HCT116 (cell line): ENCODE results near the gene TSPEAR.
"Not testable (repeated sequence)": the region's sequence is repeated elsewhere in the genome, so short reads cannot be mapped to it uniquely, and the experiment has no call there.

Source experiments
- EGR1 ChIP-seq: IDR thresholded peaks from 2 replicates; pipeline ENCODE4 v1.6.1; 2012; ENCODE audit warnings: low read depth
- EZH2 ChIP-seq: fragments of 200-600 bp; sonication (generic); IDR thresholded peaks from 2 replicates; pipeline ENCODE4 v1.6.1; 2017; ENCODE audit warnings: antibody characterized with exemption, mixed run types
- POLR2A ChIP-seq: IDR thresholded peaks from 2 replicates; pipeline ENCODE4 v1.7.0; 2011; ENCODE audit warnings: borderline replicate concordance; ENCODE audit not compliant: insufficient read depth, insufficient read length; ENCODE audit errors: extremely low read depth
- POLR2AphosphoS5 ChIP-seq: IDR thresholded peaks from 2 replicates; pipeline ENCODE4 v1.6.1; 2011; ENCODE audit warnings: mild to moderate bottlenecking, low read depth, low read length, moderate library complexity
- RAD21 ChIP-seq: IDR thresholded peaks from 2 replicates; pipeline ENCODE4 v1.6.1; 2012; ENCODE audit warnings: low read depth, mild to moderate bottlenecking
- YY1 ChIP-seq: IDR thresholded peaks from 2 replicates; pipeline ENCODE4 v1.6.1; 2011; ENCODE audit warnings: low read length, low read depth, moderate library complexity, mild to moderate bottlenecking; ENCODE audit not compliant: insufficient replicate concordance; ENCODE audit errors: extremely low read depth
- ZFX ChIP-seq: fragments of 450-650 bp; IDR thresholded peaks from 2 replicates; pipeline ENCODE4 v1.6.1; 2017
- TF ChIP-seq, protein P1 (sequence below), 3 experiments: fragments of 200-600 bp in 1 of 3; sonication (generic) in 1 of 3; IDR thresholded peaks in 2 of 3; conservative IDR thresholded peaks in 1 of 3; 2 replicates each; pipeline ENCODE4 v1.5.1; 2012 to 2017; ENCODE audit warnings: low read depth in 2 of 3, low read length in 2 of 3, antibody characterized with exemption in 1 of 3, borderline replicate concordance in 1 of 3, control low read depth in 1 of 3, mild to moderate bottlenecking in 1 of 3, mixed read lengths in 1 of 3, mixed run types in 1 of 3, moderate library complexity in 1 of 3; ENCODE audit not compliant: insufficient read depth in 1 of 3
- TF ChIP-seq, protein P2 (sequence below): IDR thresholded peaks from 2 replicates; pipeline ENCODE4 v1.6.1; 2012; ENCODE audit warnings: low read depth

DNA sequence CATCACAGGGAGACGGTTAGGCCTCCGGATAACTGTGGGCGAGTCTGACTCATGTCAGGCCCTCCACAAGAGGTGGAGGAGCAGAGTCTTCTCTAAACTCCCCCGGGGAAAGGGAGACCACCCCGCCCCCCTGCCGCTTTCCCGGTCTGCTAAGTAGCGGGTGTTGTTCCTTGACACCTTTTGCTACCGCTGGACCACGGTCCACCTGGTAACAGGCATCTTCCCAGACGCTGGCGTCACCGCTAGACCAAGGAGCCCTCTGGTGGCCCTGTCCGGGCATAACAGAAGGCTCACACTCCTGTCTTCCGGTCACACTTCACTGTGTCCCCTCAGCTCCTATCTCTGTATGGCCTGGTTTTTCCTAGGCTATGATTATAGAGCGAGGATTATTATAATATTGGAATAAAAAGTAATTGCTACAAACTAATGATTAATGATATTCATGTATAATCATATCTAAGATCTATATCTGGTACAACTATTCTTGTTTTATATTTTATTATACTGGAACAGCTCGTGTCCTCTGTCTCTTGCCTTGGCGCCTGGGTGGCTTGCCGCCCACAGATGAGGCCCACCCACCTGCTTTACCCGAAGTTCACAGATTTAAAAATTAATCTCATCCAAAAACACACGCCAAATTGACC is 231.7 kb downstream of the TSPEAR start:
- not testable (repeated sequence) for TF ChIP-seq YY1, POLR2A, POLR2AphosphoS5, ZFX, EZH2, EGR1
- TF ChIP-seq, protein P1, sequence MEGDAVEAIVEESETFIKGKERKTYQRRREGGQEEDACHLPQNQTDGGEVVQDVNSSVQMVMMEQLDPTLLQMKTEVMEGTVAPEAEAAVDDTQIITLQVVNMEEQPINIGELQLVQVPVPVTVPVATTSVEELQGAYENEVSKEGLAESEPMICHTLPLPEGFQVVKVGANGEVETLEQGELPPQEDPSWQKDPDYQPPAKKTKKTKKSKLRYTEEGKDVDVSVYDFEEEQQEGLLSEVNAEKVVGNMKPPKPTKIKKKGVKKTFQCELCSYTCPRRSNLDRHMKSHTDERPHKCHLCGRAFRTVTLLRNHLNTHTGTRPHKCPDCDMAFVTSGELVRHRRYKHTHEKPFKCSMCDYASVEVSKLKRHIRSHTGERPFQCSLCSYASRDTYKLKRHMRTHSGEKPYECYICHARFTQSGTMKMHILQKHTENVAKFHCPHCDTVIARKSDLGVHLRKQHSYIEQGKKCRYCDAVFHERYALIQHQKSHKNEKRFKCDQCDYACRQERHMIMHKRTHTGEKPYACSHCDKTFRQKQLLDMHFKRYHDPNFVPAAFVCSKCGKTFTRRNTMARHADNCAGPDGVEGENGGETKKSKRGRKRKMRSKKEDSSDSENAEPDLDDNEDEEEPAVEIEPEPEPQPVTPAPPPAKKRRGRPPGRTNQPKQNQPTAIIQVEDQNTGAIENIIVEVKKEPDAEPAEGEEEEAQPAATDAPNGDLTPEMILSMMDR (IDR thresholded peaks at IDR 0.05 in 2 of 3, conservative IDR thresholded peaks at IDR 0.05 in 1 of 3; ENCODE audit: borderline replicate concordance in 1 of 3, insufficient read depth in 1 of 3, low read depth in 2 of 3, low read length in 2 of 3): peak; percentile 37 to 53 (median 49); a peak in 4 of 6 replicates
- peak; percentile 65 for TF ChIP-seq RAD21
- TF ChIP-seq, protein P2, sequence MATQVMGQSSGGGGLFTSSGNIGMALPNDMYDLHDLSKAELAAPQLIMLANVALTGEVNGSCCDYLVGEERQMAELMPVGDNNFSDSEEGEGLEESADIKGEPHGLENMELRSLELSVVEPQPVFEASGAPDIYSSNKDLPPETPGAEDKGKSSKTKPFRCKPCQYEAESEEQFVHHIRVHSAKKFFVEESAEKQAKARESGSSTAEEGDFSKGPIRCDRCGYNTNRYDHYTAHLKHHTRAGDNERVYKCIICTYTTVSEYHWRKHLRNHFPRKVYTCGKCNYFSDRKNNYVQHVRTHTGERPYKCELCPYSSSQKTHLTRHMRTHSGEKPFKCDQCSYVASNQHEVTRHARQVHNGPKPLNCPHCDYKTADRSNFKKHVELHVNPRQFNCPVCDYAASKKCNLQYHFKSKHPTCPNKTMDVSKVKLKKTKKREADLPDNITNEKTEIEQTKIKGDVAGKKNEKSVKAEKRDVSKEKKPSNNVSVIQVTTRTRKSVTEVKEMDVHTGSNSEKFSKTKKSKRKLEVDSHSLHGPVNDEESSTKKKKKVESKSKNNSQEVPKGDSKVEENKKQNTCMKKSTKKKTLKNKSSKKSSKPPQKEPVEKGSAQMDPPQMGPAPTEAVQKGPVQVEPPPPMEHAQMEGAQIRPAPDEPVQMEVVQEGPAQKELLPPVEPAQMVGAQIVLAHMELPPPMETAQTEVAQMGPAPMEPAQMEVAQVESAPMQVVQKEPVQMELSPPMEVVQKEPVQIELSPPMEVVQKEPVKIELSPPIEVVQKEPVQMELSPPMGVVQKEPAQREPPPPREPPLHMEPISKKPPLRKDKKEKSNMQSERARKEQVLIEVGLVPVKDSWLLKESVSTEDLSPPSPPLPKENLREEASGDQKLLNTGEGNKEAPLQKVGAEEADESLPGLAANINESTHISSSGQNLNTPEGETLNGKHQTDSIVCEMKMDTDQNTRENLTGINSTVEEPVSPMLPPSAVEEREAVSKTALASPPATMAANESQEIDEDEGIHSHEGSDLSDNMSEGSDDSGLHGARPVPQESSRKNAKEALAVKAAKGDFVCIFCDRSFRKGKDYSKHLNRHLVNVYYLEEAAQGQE: not testable (repeated sequence)
